ENCODE results near the gene BAIAP3.

BAIAP3 gene

DNA sequence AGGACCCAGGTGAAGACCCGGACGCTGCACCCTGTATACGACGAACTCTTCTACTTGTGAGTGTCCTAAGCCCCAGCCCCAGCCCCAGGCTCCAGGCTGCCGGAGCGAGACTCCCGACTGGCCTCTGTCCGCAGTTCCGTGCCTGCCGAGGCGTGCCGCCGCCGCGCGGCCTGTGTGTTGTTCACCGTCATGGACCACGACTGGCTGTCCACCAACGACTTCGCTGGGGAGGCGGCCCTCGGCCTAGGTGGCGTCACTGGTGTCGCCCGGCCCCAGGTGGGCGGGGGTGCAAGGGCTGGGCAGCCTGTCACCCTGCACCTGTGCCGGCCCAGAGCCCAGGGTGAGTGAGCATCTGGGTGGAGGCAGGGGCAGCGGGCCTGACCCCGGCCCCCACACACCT lies 14.5 kb downstream of the BAIAP3 start:
- no peak for DNase-seq

DNA sequence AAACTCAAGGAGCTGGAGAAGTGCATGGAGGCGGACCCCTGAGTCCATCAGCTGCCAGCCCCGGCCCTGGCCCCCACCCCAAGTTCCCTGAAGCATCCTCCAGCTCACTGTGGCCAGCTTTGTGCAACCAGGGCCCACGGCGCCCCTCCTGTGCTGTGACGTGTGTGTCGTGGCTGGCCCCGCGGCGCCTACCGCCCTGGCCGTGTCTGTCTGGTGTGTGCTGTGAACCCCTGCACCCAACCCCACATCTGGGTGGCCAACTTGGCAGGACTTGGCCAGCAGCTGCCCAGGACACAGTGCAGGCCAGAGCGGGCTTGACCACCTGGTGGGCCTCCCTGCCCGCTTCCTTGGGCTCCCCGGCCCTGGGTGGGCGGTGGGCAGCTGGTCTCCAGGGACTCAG lies 15.0 kb downstream of the BAIAP3 start:
- DNase-seq = no peak

DNA sequence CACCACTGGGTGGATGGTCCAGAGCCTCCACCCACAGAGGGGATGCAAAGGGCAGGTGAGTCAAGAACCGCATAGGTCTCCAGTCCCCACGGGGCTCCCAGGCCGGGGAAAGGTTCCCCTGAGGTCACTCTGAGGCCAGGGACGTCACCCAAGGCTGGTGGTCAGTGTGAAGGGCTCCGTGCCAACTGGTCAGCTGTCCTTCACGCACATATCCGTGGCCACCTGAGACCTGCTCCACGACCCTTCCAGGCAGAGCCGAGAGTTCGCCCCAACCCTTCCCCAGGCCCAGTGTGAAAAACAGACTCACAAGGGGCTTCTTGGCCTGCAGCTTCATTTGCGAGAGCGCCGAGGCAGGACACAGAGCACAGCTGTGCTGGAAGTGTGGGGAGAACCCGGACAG lies 15.5 kb downstream of the BAIAP3 start:
- no peak for DNase-seq

DNA sequence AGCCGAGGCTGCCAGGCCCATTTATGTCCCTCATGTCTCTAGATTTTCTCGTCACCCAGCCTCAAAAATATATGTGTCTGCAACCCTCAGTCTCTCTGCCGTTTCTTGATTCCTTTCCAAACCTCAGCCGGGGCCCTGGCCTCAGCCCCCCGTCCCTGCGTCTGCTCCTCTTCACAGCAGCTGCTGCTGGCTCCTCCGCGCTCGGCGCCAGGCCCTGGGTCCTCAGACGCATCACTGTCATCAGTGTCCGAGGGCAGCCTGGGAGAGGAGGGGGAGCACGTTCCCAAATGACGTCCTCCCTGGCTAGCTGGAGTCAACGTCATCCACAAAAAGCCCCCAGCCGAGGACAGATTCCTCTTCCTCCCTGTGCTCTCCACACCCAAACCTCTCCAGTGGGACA lies 15.9 kb downstream of the BAIAP3 start:
- no peak for DNase-seq

DNA sequence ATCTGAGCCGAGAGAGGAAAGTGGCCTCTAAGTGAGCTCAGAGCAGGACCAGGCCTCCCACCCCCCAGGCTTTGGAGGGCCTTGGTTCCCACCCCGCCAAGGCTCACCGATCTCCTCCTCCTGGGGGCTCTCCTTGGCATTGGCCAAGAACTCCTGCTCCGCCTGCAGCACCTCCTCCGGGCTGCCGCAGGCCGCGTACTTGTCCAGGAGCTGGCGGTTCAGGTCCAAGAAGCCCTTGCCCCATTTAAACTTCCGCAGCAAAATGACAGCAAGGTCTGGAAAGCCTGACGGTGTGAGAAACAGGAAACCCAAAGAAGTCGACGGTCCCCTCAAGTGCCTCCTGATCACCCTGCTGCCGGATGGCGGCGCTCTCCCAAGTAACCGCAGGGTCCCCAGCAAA lies 16.5 kb downstream of the BAIAP3 start:
- no peak for DNase-seq

DNA sequence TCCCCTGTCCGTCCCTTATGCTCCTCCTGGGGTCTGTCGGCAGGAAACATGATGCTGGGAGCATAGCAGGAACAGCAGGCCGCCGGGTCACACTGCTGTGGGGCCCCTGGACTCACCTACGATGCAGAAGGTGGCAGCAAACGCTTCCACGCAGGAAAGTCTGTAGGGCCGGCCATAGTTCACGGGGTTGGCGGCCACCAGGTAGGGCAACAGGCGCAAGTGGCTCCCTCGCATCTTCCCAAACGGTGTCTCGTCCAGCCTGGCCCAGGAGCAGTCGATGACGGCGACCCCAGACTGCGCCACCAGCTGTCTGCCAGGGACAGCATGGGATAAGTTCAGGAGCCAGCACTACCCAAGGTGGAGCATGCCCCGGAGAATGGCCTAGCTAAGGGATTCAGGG lies 17.2 kb downstream of the BAIAP3 start:
- no peak for DNase-seq

DNA sequence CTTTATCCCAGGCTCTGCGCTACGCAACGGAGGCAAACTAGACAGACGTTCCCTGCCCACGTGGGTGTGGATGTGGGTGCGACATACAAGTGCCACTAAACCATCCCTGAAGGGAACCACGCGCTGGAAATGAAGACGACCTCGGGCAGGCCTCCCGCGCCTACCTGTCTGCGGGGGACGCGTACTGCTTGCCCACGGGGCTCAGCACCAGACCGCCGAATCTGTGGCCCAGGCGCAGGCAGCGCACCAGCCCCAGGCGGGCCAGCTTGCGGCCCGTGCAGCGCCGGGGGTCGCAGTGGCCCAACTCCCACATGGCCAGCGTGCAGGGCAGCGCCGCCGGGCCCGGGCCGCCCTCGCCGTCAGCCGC lies 17.8 kb downstream of the BAIAP3 start:
- DNase-seq = no peak

DNA sequence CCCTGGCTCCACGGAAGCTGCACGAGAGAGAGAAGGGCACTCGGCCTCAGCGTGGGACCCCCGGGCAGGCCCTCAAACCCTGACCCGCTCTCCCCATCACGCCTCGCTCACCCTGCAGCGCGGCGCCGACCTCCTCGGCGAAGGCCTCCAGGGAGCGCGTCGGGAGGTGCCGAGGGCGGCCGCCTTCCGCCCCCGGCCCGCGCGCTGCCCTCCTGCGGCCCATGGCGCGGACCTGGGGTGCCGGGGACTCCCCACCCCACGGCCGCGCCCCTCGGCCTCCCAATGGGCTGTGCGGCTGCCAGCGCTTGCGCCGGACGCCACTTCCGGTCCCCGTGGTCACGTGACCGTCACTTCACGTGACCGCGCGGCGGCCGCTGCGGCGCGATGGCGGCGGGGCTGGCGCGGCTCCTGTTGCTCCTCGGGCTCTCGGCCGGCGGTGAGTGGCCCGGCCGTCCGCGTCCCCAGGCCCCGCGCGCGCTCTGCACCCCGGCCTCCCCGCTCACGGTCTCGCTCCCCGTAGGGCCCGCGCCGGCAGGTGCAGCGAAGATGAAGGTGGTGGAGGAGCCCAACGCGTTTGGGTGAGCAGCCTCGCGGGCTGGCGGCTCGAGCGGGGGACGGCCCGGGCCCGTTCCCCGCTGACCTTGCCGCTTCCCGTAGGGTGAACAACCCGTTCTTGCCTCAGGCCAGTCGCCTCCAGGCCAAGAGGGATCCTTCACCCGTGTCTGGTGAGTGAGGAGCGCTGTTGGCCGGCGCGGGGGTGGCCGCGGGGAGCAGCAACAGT lies 18.3 kb downstream of the BAIAP3 start, which contains the start of the genes GNPTG and TSR3:
Gene GNPTG (plus strand): TSS at position 350 of the 781 bp plus-strand sequence. CDS start 35 bp downstream, at position 385.
Gene TSR3 (minus strand): TSS at position 297 of the 781 bp plus-strand sequence. CDS start 74 bp downstream, at position 223.
- DNase-seq = peak; percentile 45 to 89

DNA sequence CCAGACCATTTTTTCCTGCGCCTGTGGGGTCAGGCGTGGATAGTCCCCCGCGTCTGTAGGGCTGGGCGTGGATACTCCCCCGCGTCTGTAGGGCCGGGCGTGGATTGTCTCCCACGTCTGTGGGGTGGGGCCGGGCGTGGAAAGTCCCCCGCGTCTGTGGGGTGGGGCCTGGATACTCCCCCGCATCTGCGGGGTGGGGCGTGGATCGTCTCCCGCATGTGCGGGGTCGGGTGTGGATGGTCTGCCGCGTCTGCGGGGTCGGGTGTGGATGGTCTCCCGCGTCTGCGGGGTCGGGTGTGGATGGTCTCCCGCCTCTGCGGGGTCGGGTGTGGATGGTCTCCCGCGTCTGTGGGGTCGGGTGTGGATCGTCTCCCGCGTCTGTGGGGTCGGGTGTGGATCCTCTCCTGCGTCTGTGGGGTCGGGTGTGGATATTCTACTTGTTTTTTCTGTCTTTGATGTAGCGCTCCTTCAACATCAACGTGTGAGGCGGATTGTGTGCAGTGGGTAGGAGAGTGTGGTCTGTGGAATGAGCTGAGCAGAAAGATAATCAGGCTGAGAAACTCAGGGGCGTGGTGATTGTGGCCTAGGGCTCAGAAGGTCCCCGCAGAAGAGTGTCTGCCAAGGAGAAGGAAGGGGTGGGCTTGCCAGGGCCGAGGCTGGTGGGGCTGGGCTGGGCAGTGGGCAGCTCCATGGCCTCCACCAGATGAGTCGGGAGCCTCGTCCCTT lies 21.5 kb downstream of the BAIAP3 start:
- no peak for DNase-seq

DNA sequence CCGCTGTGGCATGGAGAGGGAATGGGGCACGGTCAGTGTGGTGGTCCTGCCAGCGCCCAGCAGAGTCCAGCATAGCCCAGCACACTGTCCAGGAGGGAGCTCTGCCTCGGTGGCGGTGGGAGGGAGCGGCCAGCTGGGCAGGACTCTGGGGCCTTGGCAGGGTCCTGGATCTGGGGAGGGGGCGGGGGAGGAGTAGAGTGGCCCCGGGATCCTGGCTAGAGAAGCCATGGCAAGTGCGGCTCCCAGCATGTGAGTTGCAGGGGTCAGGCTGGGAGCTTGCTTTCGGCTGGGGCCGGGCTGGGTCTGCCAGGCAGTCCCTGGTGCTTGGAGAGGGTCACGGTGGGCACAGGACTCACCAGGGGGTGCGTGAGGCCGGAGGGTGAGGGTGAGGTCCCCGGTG lies 22.1 kb downstream of the BAIAP3 start:
- DNase-seq = no peak

DNA sequence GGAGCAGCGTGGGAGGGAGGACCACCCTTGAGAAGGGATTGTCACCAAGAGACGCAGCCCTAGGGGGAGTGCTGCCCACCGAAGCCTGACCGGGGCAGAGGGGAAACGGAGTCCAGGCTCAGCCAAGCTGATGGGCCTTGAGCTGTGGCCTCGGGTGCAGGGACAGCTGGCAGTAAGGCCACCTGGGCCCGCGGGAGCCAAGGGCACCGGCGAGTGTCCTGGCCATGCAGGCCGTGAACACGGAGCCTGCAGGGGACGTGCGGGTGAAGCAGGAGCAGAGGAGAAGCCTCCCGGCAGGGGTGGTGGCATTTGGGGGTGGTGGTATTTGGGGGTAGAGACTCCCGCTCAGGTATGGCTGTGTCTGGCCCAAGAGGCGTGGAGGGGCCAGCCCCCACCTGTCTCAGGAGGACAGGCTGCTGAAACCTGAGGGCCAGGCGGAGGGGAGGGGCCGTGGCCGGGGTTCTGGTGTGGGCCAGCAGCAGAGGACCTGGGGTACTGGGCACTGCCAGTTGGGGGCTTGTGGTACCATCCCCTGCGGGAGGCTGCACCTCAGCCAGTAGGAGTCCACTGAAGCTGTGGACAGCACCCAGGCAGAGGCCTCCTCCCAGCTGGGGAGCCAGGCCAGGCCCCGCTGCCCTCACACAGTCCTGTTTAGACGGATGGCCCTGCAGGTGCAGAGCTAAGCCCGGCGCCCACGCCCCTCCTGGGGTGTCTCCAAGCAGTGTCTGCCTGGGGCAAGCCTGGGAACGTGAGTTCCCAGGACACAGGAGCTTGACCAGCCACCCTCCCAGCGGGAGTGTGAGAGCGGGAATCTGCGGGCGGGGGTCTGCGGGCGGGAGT lies 22.8 kb downstream of the BAIAP3 start:
- no peak for DNase-seq

DNA sequence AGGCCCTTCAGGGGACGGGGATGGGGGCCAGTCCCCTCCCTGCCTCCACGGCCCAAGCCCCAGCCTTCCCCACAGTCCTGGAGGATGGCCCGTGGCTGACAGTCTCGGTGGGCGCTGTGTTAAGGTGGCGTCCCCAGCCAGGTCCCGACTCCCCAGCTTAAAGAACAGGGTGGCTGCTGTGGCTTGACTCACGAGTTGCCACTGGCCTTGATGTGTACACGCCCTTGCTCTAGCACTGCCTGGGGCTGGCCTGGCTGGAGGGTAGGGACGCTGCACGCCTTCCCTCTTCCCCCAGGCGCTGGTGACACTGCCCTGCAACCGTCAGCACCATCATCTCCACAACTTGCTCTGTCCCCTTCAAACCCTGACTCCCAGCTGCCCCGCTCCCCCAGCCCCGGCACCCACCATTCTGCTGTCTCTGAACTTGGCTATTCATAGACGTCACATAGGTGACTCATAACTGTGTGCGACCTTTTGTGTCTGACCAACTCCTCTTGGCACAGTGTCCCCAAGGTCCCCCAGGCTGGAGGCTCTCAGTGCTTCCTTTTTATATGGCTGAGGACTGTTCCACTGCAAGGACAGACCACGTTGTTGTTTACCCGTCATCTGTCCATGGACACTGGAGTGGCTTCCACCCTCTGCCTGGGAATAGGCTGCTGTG lies 24.6 kb downstream of the BAIAP3 start:
- DNase-seq = no peak

DNA sequence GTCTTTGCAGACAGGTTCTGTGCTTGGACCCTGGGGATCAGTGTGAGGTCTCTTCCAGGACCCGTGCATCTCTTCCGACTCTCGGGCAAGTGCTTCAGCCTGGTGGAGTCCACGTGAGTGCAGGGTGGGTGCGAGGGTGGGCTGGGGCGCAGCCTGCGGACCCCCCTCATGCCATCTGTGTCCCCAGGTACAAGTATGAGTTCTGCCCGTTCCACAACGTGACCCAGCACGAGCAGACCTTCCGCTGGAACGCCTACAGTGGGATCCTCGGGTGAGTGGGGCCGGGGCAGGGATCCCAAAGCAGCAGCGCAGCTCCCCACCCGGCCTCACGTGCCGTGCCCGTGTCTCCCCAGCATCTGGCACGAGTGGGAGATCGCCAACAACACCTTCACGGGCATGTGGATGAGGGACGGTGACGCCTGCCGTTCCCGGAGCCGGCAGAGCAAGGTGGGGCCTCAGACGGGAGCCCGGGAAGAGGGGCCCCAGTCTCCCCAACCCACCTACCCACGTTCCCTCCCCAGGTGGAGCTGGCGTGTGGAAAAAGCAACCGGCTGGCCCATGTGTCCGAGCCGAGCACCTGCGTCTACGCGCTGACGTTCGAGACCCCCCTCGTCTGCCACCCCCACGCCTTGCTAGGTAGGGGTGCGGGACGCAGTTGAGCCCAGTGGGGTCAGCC lies 28.4 kb downstream of the BAIAP3 start:
- DNase-seq = no peak

DNA sequence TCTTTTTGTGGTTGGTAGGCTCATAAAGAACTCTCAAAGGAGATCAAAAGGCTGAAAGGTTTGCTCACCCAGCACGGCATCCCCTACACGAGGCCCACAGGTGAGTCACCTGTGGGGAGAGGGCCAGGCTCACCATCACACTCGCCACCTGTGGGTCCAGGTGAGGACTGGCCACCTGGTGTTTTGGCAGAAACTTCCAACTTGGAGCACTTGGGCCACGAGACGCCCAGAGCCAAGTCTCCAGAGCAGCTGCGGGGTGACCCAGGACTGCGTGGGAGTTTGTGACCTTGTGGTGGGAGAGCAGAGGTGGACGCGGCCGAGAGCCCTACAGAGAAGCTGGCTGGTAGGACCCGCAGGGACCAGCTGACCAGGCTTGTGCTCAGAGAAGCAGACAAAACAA lies 29.4 kb downstream of the BAIAP3 start:
- DNase-seq = no peak

DNA sequence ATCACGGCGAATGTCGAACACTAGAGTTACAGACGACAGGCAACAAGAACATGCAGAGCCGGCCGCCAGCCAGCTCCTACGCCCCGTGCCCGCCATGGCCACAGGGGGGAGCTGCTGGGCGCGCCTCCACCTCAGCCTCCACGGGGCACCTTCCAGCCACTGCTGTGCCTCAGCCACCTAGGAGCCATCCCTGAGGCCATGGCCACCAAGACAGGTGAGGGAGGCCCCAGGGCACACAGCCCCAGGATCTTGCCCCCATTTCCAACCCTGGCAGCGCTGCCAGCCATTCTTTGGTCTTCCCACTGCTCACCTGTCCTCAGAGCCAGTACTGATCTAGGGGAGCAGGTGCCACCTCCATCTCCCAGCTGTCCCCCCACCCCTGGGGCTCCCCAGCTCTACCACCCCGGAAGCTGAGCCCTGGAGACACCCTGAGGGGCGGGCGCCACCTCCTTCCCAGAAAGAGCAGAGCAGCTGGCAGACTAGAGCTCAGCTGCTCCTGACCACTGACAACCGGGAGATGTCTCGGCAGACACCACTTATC lies 30.1 kb downstream of the BAIAP3 start:
- DNase-seq = no peak

DNA sequence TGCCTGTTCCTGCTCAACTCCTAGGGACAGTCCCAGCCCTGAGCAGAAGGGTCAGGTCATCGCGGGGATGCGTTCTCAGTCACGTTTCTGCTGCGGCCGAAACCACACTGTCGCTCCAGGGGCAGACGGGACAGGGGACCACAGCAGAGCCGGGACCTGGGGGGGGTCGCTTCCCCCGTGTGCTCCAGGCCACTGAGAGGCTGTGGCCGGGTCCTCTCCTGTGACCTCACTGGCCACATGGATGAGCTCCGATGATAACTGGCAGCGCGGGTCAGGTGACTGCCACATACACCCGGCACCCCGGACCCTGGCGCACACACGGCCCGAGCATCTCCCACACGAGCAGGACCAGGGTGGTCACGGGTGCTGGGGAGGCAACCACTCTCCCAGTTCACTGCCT lies 31.1 kb downstream of the BAIAP3 start:
- no peak for DNase-seq

DNA sequence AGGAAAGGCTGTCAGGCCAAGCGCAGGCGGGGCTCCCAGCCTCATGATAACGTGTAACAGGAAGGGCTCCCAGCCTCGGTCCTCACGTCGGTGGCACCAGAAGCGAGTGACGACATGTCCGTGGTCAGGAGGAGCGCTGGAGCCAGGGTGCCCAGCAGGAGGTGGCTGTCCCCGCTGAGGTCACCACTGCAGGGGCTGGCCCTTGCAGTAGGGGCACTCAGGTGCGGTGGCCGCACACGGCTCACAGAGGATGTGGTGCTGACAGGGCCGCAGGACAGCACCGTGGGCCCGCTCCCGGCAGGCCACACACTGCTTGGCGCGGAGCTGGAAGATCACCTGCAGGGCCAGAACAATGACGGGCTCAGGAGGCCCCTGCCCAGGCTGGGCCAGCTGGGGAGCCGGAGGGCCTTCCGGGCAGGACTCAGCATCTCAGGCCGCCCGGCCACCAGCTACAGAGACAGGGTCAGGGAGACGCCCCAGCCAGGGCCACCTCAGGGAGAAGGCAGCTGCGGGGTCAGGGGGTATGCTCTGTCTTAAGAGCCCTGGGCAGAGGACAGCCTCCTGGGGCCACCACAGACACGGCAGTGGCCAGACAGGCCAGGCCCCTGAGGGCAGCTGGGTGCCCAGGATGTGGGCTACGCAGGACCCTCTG lies 32.7 kb downstream of the BAIAP3 start:
- no peak for DNase-seq

DNA sequence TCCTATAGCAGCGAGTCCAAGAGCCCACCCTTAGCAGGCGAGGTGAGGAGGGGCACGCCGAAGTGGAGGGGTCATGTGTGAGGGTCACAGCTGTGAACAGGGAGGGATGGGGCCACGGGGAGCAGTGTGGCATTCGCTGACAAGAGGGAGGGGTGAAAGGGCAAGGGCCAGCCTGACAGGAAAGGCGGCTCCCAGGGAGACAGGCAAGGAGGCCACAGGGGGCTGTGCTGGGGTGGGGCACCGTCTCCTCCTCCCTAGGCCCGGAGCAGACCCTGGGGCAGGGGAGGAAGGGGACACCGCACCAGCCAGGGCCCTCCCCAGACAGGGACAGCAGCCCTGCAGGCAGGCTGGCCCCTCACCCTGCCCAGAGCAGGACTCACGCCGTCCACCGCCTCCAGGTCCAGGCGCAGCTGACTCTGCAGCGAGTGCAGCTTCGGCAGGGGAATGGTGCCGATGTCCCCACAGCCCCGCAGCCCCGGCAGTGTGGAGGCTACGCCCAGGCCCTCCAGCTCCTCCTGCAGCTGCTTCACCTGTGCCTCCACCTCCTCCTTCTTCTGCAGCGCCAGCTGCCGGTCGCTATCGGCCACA lies 33.4 kb downstream of the BAIAP3 start:
- no peak for DNase-seq

DNA sequence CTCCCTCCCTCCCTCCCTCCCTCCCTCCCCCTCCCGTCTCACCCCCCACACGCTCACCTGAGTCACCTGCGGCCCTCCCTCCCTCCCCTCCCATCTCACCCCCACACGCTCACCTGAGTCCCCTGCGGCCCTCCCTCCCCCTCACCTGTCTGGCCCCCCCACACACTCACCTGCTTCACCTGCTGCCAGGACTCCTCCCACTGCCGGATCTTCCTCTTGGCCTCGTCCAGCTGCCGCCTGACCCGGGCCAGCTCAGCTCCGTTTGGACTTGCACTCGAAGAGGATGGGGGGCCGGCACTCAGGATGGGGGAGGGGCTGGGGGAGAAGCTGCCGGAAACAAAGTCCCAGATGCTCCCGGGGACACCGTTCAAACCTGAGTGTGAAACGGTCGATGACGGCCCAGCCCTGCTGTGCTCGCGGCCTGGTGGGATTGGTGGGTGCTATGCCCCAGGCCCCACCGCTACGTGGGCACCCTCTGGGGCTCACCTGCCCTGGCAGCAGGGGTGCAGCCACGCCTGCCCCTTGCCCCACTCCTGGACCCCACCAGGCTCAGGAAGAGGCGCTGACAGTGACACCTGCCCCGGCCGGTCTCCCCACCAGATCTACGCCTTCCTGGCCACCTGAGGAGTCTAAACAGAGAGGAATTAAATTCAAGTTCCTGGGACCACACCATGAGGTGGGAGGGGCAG lies 34.2 kb downstream of the BAIAP3 start:
- DNase-seq = no peak

Data from NCI-H446 (cell line).